ENCODE results near the gene GLTPD2.
A peak's percentile ranks its signal among the peaks of the same experiment; 100 is the strongest.

Gene GLTPD2

DNA sequence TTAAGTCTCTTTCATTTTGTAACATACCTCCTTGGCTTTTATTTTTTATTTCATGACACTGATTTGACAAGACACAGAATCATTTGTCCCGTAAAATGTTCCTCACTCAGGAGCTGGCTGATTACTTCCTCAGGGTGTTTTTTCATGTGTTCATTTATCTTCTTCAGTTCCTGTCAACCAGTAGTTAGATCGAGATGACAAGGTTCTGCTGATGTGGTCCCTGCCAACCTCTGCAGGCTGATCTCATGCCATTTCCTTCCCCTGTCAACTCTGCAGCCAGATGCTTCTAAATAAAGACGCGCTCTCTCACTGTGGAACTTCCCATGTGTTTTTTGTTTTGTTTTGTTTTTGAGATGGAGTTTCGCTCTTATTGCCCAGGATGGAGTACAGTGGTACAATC, 40.9 kb upstream of the GLTPD2 start:
- TF ChIP-seq, protein P1, sequence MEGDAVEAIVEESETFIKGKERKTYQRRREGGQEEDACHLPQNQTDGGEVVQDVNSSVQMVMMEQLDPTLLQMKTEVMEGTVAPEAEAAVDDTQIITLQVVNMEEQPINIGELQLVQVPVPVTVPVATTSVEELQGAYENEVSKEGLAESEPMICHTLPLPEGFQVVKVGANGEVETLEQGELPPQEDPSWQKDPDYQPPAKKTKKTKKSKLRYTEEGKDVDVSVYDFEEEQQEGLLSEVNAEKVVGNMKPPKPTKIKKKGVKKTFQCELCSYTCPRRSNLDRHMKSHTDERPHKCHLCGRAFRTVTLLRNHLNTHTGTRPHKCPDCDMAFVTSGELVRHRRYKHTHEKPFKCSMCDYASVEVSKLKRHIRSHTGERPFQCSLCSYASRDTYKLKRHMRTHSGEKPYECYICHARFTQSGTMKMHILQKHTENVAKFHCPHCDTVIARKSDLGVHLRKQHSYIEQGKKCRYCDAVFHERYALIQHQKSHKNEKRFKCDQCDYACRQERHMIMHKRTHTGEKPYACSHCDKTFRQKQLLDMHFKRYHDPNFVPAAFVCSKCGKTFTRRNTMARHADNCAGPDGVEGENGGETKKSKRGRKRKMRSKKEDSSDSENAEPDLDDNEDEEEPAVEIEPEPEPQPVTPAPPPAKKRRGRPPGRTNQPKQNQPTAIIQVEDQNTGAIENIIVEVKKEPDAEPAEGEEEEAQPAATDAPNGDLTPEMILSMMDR (IDR thresholded peaks at IDR 0.05; ENCODE audit: unreplicated experiment in 3 of 3) = no peak
- Mint-ChIP-seq H3K27me3 (ENCODE audit: low read depth) (peaks cover 84% of the 10 kb centered on the region), H3K9me3 (no peaks in the 10 kb centered on the region), H3K4me3 (peak overlapping the region in 1 of 3 experiments; percentile 7), H3K4me1 (no peaks in the 10 kb centered on the region), H3K36me3 (ENCODE audit: low read depth) (no peaks in the 10 kb centered on the region), H3K27ac (no peak overlapping the region)

DNA sequence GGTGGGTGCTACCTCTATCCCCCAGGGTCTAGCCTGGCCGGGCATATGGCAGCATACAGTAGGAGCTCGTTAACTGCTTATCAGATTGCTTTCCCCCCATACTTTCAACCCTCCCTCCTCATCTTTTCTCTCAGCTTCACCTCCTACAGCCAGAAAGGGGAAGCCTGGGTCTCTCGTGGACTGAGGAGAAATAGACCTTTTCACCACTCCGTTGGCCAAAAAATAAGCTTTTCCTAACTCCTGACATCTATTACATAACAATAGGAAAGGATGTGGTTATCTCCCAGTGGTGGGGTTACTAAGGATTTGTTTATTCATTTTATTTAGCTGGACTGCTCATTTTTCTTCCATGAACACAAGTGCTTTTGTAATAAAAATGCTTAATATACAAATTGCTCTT, 40.1 kb upstream of the GLTPD2 start:
- no peak overlapping the region for H3K27ac Mint-ChIP-seq
- H3K9me3 Mint-ChIP-seq = no peaks in the 10 kb centered on the region
- peaks cover 77% of the 10 kb centered on the region for H3K27me3 Mint-ChIP-seq (ENCODE audit: low read depth)
- H3K4me3 Mint-ChIP-seq = no peak overlapping the region
- H3K4me1 Mint-ChIP-seq = no peaks in the 10 kb centered on the region
- TF ChIP-seq, protein P1 (IDR thresholded peaks at IDR 0.05; ENCODE audit: unreplicated experiment in 3 of 3) = no peak
- no peaks in the 10 kb centered on the region for H3K36me3 Mint-ChIP-seq (ENCODE audit: low read depth)

DNA sequence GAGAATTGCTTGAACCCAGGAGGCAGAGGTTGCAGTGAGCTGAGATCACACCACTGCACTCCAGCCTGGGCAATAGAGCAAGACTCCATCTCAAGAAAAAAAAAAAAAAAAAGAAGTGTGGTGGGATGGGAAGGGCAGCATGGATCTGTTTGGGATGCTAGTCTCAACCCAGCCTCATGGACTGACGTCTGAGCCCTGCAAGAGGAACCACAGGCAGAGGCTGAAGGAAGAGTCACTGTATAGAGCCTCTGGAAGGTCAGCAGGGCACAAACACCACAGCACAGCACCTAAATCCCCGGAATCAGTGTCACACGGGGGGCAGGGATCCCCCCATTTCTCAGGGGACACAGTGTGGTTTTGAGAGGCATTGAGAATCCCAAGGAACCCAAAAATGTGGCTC, 38.2 kb upstream of the GLTPD2 start:
- H3K9me3 Mint-ChIP-seq = no peaks in the 10 kb centered on the region
- TF ChIP-seq, protein P1 (IDR thresholded peaks at IDR 0.05; ENCODE audit: unreplicated experiment in 3 of 3) = no peak
- no peaks in the 10 kb centered on the region for H3K36me3 Mint-ChIP-seq (ENCODE audit: low read depth)
- H3K4me3 Mint-ChIP-seq = no peak overlapping the region
- no peak overlapping the region for H3K27ac Mint-ChIP-seq
- H3K4me1 Mint-ChIP-seq = no peaks in the 10 kb centered on the region
- peaks cover 72% of the 10 kb centered on the region for H3K27me3 Mint-ChIP-seq (ENCODE audit: low read depth)

DNA sequence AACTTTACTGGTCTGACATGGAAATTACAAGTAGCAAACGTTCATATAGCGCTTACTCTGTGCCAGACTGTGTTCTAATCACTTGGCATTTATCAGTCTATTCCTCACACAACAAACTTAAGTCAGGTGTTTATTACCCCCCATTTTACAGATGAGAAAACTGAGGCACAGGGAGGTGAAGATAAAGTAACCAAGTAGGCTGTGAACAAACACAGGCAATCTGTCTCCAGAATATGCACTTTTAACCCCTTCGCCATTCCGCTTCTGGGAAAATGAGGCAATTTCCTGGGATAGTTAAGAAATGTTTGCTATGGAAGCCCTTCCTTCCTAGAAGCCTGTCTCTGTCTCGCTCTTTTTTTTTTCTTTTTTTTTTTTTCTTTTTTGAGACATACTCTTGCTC, 36.8 kb upstream of the GLTPD2 start:
- Mint-ChIP-seq H3K27me3 (ENCODE audit: low read depth) (peaks cover 60% of the 10 kb centered on the region), H3K27ac (no peak overlapping the region), H3K9me3 (no peaks in the 10 kb centered on the region), H3K36me3 (ENCODE audit: low read depth) (no peaks in the 10 kb centered on the region), H3K4me1 (no peaks in the 10 kb centered on the region), H3K4me3 (no peak overlapping the region)
- TF ChIP-seq, protein P1 (IDR thresholded peaks at IDR 0.05; ENCODE audit: unreplicated experiment in 3 of 3) = no peak

DNA sequence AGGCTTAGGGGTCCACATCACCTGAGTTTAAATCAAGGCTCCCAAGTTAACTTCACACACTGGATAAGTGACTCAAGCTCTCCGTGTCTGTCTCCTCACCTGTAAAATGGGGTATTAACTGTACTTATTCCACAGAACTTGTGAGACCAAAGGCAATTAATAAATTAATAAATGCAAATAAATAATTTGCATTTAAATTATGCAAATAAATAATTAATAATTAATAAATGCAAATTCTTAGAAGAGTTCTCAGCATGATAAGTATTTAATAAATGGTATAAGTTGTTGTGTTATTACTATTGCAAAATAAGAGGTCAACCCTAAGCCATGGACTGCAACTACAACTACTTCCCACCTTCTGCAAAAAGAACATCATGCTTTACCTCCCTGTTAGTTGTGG, 35.4 kb upstream of the GLTPD2 start:
- no peaks in the 10 kb centered on the region for H3K4me1 Mint-ChIP-seq
- H3K36me3 Mint-ChIP-seq (ENCODE audit: low read depth) = no peaks in the 10 kb centered on the region
- H3K4me3 Mint-ChIP-seq = no peak overlapping the region
- H3K27me3 Mint-ChIP-seq (ENCODE audit: low read depth) = peaks cover 54% of the 10 kb centered on the region
- no peak overlapping the region for H3K27ac Mint-ChIP-seq
- TF ChIP-seq, protein P1 (IDR thresholded peaks at IDR 0.05; ENCODE audit: unreplicated experiment in 3 of 3) = no peak
- no peaks in the 10 kb centered on the region for H3K9me3 Mint-ChIP-seq

DNA sequence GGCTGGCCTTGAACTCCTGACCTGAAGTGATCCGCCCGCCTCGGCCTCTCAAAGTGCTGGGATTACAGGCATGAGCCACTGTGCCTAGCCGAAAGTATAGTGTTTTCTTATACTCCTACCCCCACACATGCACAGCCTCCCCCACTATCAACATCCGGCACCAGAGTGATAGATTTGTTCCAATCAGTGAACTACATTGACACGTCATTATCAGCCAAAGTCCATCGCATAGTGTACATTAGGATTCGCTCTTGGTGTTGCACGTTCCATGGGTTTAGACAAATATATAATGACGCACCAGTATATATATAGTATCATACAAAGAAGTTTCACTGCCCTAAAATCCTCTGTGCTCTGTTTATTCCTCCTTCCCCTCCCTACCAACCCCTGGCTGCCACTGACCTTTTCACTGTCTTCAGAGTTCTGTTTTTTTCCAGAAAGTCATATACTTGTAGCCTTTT, 29.0 kb upstream of the GLTPD2 start:
- no peak overlapping the region for H3K27ac Mint-ChIP-seq
- H3K4me3 Mint-ChIP-seq = no peak overlapping the region
- no peaks in the 10 kb centered on the region for H3K36me3 Mint-ChIP-seq (ENCODE audit: low read depth)
- TF ChIP-seq, protein P1 (IDR thresholded peaks at IDR 0.05; ENCODE audit: unreplicated experiment in 3 of 3) = no peak
- no peaks in the 10 kb centered on the region for H3K4me1 Mint-ChIP-seq
- peaks cover 31% of the 10 kb centered on the region for H3K27me3 Mint-ChIP-seq (ENCODE audit: low read depth)
- H3K9me3 Mint-ChIP-seq = no peaks in the 10 kb centered on the region
